Suprapubic skin (tissue), 3 donors: Measurements from ENCODE around the gene SMARCD1.

Experiments used
- CTCF ChIP-seq, 2 donors: fragments of 200-600 bp in 1 of 2; fragments of 450-650 bp in 1 of 2; sonication (generic) in 1 of 2; IDR thresholded peaks; one replicate each; pipeline ENCODE4 v1.5.1; 2016 to 2019; ENCODE audit warnings: antibody characterized with exemption in 2 of 2, mild to moderate bottlenecking in 1 of 2, moderate library complexity in 1 of 2
- POLR2AphosphoS5 ChIP-seq, 3 donors: sonication (generic); formaldehyde crosslinking; IDR thresholded peaks; one replicate each; pipeline ENCODE4 v1.6.1; 2017; ENCODE audit warnings: antibody characterized with exemption in 3 of 3

- no peak for TF ChIP-seq CTCF (IDR thresholded peaks at IDR 0.05)
- TF ChIP-seq POLR2AphosphoS5 (IDR thresholded peaks at IDR 0.05), result no peak
These were observed 26.3 kb upstream of the SMARCD1 start for GRCh38 chr12:50058743-50059312.
